K562 (cell line): ENCODE results near the gene GALNT17.
"Not testable (repeated sequence)": the region's sequence is repeated elsewhere in the genome, so short reads cannot be mapped to it uniquely, and the experiment has no call there.

Source experiments
- CEBPB ChIP-seq: fragments of 450-650 bp; IDR thresholded peaks from 2 replicates; pipeline ENCODE4 v1.6.1; 2016; ENCODE audit warnings: missing genetic modification characterization, missing compliant biosample characterization
- EZH2 ChIP-seq: IDR thresholded peaks from 2 replicates; pipeline ENCODE4 v1.6.1; 2012; ENCODE audit warnings: low read depth, mild to moderate bottlenecking, inconsistent platforms, low read length, borderline replicate concordance
- HDAC2 ChIP-seq: fragments of 450-650 bp; IDR thresholded peaks from 2 replicates; pipeline ENCODE4 v1.6.1; 2016; ENCODE audit warnings: mild to moderate bottlenecking
- ILF3 ChIP-seq: fragments of 450-650 bp; IDR thresholded peaks from 2 replicates; pipeline ENCODE4 v1.6.1; 2018; ENCODE audit warnings: antibody characterized with exemption, mild to moderate bottlenecking, moderate library complexity, borderline replicate concordance
- KAT7 ChIP-seq: sonication (generic); formaldehyde crosslinking; IDR thresholded peaks from 2 replicates; pipeline ENCODE4 v1.8.0; 2022; ENCODE audit warnings: missing genetic modification reagents, mild to moderate bottlenecking, borderline replicate concordance
- PHB2 ChIP-seq: fragments of 450-650 bp; IDR thresholded peaks from 2 replicates; pipeline ENCODE4 v1.6.1; 2017; ENCODE audit warnings: low read depth
- POLR2A ChIP-seq: fragments of 450-650 bp; conservative IDR thresholded peaks from 2 replicates; pipeline ENCODE4 v1.6.1; 2016
- RHOXF2B ChIP-seq: fragments of 250-450 bp; sonication (Bioruptor Pico); conservative IDR thresholded peaks from 2 replicates; pipeline ENCODE4 v1.5.1; 2021
- TAF1 ChIP-seq: IDR thresholded peaks from 2 replicates; pipeline ENCODE4 v1.6.1; 2011; ENCODE audit warnings: mild to moderate bottlenecking, low read length, moderate library complexity; ENCODE audit not compliant: insufficient read depth, control insufficient read depth, severe bottlenecking; ENCODE audit errors: extremely low read depth
- TF ChIP-seq, protein P1 (sequence below): sonication (generic); formaldehyde crosslinking; IDR thresholded peaks from 2 replicates; pipeline ENCODE4 v1.8.1; 2023; ENCODE audit warnings: mild to moderate bottlenecking, missing genetic modification reagents
- TF ChIP-seq, protein P2 (sequence below): sonication (generic); formaldehyde crosslinking; IDR thresholded peaks from 2 replicates; pipeline ENCODE4 v1.8.0; 2022; ENCODE audit warnings: mild to moderate bottlenecking, missing genetic modification reagents

DNA sequence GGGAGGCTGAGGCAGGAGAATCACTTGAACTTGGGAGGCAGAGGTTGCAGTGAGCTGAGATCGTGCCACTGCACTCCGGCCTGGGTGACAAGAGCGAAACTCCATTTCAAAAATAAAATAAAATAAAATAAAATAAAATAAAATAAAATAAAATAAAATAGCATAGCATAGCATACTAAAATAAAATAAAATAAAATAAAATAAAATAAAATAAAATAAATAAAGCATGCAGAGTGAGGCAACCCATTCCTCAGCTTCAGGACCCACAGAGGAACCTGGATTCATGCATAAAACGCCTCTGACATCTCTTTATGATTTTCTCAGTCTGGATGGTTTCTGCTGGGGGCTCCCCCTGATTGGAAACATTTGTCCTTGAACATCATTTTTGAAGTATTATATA, 460.4 kb downstream of the GALNT17 start:
- TF ChIP-seq, protein P1, sequence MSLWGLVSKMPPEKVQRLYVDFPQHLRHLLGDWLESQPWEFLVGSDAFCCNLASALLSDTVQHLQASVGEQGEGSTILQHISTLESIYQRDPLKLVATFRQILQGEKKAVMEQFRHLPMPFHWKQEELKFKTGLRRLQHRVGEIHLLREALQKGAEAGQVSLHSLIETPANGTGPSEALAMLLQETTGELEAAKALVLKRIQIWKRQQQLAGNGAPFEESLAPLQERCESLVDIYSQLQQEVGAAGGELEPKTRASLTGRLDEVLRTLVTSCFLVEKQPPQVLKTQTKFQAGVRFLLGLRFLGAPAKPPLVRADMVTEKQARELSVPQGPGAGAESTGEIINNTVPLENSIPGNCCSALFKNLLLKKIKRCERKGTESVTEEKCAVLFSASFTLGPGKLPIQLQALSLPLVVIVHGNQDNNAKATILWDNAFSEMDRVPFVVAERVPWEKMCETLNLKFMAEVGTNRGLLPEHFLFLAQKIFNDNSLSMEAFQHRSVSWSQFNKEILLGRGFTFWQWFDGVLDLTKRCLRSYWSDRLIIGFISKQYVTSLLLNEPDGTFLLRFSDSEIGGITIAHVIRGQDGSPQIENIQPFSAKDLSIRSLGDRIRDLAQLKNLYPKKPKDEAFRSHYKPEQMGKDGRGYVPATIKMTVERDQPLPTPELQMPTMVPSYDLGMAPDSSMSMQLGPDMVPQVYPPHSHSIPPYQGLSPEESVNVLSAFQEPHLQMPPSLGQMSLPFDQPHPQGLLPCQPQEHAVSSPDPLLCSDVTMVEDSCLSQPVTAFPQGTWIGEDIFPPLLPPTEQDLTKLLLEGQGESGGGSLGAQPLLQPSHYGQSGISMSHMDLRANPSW (CRISPR knock-in tag) = not testable (repeated sequence)
- TF ChIP-seq KAT7 (CRISPR knock-in tag); PHB2; CEBPB (tag); TAF1; POLR2A; ILF3; EZH2; HDAC2; RHOXF2B (CRISPR knock-in tag): not testable (repeated sequence)
- TF ChIP-seq, protein P2, sequence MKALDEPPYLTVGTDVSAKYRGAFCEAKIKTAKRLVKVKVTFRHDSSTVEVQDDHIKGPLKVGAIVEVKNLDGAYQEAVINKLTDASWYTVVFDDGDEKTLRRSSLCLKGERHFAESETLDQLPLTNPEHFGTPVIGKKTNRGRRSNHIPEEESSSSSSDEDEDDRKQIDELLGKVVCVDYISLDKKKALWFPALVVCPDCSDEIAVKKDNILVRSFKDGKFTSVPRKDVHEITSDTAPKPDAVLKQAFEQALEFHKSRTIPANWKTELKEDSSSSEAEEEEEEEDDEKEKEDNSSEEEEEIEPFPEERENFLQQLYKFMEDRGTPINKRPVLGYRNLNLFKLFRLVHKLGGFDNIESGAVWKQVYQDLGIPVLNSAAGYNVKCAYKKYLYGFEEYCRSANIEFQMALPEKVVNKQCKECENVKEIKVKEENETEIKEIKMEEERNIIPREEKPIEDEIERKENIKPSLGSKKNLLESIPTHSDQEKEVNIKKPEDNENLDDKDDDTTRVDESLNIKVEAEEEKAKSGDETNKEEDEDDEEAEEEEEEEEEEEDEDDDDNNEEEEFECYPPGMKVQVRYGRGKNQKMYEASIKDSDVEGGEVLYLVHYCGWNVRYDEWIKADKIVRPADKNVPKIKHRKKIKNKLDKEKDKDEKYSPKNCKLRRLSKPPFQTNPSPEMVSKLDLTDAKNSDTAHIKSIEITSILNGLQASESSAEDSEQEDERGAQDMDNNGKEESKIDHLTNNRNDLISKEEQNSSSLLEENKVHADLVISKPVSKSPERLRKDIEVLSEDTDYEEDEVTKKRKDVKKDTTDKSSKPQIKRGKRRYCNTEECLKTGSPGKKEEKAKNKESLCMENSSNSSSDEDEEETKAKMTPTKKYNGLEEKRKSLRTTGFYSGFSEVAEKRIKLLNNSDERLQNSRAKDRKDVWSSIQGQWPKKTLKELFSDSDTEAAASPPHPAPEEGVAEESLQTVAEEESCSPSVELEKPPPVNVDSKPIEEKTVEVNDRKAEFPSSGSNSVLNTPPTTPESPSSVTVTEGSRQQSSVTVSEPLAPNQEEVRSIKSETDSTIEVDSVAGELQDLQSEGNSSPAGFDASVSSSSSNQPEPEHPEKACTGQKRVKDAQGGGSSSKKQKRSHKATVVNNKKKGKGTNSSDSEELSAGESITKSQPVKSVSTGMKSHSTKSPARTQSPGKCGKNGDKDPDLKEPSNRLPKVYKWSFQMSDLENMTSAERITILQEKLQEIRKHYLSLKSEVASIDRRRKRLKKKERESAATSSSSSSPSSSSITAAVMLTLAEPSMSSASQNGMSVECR (CRISPR knock-in tag) = not testable (repeated sequence)
